CD4-positive, alpha-beta T cell treated with Interleukin-21 for 1 hour (primary cell): ENCODE measurements around the gene CYP1A2.
A peak's percentile ranks its signal among the peaks of the same experiment; 100 is the strongest.

Experiments
- DNase-seq: peaks from one replicate; pipeline ENCODE4 v3.0.0-alpha.2; 2020

The CYP1A2 gene

GRCh38 chr15:74790080-74790916 is 41.7 kb downstream of the CYP1A2 start:
- DNase-seq = no peak

- no peak for DNase-seq
These were observed 42.4 kb downstream of the CYP1A2 start for GRCh38 chr15:74791007-74791406.

DNA sequence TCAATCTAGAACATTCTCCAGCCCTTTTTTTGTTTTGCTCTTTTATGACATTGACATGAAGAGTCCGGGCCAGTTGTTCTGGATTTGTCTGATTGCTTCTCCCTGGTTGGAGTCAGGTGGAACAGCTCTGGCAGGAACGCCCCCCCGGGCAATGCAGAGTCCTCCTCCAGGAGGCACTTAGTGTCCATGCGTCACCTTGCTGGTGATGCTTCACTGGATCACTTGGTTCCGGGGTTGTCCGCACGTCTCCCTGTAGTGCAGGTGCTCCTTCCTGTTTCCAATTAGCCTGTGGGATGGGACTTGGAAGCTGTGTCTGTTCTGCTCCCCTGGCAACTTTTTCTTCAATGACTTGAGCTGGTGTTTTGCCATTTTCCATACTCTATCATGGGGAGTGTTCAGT is 43.0 kb downstream of the CYP1A2 start:
- no peak for DNase-seq

- no peak for DNase-seq
These were observed 43.8 kb downstream of the CYP1A2 start for GRCh38 chr15:74792227-74793016.

DNA sequence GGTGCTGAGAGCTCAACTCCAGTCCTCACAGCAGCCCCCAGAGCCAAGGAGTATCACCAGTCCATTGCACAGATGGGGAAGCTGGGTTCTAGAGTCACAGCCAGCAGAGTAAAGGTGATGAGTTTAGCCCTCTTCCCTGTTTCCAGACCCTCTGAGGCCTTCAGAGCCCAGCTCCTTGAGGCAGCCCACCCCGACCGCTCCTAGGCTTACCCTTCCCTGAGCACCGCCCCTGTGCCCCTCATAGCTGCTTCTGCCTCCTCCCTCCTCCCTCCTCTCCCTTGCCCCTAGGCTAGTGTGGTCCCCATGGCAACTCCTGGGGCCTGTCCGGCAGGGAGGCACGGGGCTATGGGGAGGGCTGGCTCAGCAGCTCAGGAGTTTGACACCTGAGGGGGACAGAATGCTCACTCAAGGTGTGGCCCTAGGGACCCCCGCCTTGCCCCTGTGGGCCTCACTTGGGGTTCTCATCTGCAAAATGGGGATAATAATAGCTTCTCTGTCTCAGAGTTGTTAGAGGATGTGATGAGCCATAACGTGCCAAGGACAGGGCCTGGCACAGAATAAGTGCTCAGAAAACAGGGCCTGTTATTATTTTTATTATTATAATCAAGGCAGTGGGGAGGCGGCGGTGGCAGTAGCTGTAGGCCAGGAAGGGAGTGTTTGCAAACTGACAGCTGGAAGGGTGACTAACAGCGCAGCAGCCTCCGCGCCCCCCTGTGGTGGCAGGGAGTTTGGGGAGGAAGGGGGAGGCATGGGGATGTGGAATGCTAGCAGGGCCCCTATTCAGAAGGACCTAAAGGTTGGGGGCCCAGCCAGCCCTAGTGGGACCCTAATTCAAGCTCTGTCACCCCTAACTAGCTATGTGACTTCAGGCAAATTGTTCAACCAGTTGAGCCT is 44.7 kb downstream of the CYP1A2 start:
- DNase-seq = peak; percentile 81

- DNase-seq = no peak
These were observed 45.8 kb downstream of the CYP1A2 start for GRCh38 chr15:74794248-74794969.

- DNase-seq = no peak
These were observed 46.3 kb downstream of the CYP1A2 start for GRCh38 chr15:74794970-74795349.

DNA sequence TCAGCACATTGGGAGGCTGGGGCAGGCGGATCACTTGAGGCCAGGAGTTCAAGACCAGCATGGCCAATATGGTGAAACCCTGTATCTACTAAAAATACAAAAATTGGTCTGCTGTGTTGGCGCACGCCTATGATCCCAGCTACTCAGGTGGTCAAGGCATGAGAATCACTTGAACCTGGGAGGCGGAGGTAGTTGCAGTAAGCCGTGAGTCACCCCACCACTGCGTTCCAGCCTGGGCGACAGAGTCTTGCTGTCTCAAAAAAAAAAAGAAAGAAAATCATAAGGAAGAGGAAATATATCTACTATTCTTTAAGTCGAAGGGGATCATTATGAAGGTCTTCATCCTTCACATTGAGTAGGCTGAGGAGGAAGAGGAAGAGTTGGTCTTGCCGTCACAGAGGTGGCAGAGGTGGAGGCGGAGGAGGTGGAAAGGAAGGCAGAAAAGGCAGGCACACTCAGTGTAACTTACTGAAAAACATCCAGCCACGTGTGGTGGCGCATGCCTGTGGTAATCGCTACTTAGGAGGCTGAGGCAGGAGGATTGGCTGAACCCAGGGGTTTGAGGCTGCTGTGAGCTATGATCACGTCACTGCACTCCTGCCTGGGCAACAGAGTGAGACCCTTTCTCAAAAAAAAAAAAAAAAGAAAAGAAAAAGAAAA is 47.5 kb downstream of the CYP1A2 start:
- DNase-seq = no peak

- no peak for DNase-seq
These were observed 50.0 kb downstream of the CYP1A2 start for GRCh38 chr15:74798388-74799254.

- no peak for DNase-seq
These were observed 50.7 kb downstream of the CYP1A2 start for GRCh38 chr15:74799255-74799855.

DNA sequence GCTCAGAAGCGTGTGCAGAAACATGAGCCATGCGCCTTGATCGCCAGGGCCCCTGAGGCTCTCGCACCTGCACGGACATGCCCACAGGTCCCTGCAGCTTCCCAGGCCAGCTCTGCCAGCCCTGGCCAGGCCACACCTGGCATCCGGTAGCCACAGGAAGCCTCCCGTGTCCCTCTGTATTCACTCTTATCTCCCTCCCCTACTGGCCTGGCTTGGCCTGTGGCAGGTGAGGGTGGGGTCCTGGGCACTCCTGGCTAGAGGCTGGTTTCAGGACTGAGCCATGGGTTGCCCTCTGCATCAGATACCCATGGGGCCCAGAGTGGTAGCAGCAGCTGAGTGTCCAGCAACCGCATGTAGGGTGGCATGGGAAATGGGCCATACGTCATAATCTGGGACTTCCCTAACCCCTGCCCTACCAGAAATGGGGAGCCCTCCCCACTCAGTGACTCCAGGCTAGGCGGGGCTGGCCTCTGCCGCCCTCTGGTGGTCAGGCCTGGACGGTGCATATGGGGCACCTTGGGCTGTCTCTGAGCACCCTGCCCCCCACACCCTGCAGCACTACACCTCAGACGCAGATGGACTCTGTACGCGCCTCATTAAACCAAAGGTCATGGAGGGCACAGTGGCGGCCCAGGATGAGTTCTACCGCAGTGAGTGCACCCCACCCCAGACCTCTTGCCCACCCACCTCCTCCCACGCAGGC is 51.4 kb downstream of the CYP1A2 start:
- DNase-seq = peak; percentile 92

DNA sequence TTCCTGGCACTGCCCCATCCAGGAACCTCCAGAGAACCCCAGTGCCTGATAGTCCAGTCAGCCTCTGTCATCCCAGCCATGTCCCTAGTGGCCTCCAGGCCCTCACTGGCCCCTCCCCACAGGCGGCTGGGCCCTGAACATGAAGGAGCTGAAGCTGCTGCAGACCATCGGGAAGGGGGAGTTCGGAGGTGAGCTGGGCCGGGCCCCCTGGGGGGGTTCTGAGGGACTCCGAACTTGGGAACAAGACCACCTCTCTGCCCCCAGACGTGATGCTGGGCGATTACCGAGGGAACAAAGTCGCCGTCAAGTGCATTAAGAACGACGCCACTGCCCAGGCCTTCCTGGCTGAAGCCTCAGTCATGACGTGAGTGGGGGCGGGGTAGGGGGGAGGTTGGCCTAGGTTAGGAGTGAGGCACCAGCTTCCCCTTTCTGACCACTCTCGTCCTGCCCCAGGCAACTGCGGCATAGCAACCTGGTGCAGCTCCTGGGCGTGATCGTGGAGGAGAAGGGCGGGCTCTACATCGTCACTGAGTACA is 52.0 kb downstream of the CYP1A2 start:
- no peak for DNase-seq

- DNase-seq = no peak
These were observed 52.8 kb downstream of the CYP1A2 start for GRCh38 chr15:74801311-74801997.

DNA sequence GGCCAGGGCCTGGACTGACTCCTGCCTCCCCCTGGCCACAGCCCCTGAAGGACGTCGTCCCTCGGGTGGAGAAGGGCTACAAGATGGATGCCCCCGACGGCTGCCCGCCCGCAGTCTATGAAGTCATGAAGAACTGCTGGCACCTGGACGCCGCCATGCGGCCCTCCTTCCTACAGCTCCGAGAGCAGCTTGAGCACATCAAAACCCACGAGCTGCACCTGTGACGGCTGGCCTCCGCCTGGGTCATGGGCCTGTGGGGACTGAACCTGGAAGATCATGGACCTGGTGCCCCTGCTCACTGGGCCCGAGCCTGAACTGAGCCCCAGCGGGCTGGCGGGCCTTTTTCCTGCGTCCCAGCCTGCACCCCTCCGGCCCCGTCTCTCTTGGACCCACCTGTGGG is 53.6 kb downstream of the CYP1A2 start:
- no peak for DNase-seq

GRCh38 chr15:74802862-74803447 is 54.3 kb downstream of the CYP1A2 start:
- no peak for DNase-seq

DNA sequence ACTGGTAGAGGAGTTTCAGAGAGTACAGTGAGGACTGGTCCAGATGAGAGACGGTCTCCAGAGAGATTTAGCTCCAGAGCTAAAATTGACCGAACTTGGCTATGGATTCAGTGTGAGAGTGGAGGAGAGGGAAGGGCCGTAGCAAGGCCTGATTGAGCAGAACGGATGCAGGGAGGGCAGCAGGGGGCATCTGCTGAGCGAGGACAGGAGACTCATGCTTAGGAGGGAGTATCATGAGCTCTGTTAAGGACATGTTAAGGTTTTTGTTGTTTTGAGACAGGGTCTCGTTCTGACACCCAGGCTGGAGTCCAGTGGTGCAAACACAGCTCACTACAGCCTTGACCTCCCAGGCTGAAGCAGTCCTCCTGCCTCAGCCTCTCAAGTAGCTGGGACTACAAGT is 56.3 kb downstream of the CYP1A2 start:
- no peak for DNase-seq
